ENCODE data around the gene CIDEB.

The CIDEB gene

DNA sequence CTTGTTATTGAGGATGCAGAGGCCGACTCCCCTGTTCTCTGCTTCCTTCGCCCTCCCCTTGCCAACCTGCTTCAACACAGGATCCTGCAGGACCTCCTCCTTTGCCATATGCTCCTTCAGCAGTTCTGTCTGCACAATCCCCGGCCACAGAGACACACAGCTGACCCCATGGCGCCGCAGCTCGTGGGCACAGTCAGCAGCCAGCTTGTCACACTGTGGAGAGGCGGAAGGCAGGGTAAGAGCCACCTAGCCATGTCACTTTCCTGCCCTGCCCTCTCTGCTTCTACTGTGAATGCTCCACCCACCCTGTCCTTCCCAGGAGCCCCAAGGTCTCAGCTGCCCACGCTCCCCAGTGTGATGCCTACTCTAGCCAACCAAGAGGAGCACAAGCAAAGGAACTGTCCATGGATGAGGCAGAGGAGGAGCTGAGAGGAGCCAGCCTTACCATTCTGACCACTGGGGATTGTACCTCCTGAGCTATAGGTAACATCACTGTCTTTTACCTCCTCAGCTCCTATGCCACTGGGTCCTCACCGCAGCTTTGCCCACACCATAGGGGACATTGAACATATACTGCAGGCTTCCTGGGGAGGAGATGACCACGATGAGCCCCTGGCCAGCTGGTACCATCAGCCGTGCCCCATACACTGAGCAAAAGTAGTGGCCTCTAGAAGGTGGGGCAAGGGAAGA lies 15.5 kb downstream of the CIDEB start:
- in situ Hi-C loops (cut with MboI; ENCODE audit: low sequenced_read_pairs) = loop anchor here (5.0 to 10.0 kb wide), 2 partner anchors 45 to 237 kb away; partner anchors contain the start of gene CARMIL3

DNA sequence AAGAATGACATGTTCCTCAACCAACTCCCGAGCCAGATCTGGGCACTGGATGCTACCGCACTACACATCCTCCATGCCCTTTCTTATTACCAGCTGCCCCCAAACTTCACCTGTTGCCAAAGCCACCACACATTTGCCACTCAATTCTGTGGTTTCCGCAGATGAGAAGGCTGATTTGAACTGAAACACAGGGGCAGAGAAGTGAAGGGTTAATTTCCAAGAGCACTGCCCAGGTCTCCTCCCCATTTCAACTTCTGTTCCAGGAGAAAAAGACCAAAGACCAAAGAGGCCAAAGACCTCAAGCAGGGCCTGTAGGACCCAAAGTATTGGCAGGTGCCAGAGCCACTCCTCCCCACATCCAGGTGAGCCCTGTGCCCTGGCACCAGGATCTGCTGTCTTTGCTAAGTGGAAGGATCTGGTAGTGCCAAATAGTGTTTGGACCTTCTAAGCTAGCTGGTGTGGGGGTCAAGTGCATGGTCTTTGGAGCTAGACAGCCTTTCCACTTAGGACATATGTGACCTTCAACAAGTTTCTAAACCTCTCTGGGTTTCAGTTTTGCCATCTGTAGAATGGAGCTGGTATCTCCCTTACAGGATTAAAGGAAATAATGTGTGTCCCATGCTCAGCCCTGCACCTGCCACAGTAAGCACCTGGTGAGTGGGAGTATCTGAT lies 16.2 kb downstream of the CIDEB start:
- in situ Hi-C loops (cut with MboI; ENCODE audit: low sequenced_read_pairs) = loop anchor here (5.0 to 10.0 kb wide), 2 partner anchors 44 to 237 kb away; partner anchors contain the start of gene CARMIL3

DNA sequence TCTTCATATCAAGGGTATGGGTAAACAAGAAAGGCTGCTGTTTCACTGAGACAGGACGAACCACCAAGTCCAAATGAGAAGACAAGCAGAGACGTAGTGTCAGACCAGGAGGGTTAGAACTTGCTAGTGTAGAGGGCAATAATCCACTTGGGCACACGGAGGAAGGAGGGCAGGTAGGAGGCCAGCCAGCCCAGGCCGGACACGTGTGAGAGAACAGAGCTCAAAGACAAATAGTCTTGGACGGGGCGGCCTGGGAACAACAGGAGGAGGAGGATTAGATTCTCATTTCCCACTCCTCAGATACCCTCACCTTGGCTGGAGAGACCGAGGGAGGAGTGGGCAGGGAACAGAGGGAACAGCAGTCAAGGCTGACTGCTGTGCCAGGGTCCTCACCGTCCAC lies 17.0 kb downstream of the CIDEB start:
- in situ Hi-C loops (cut with MboI; ENCODE audit: low sequenced_read_pairs) = loop anchor here (5.0 to 10.0 kb wide), 2 partner anchors 43 to 236 kb away; partner anchors contain the start of gene CARMIL3

DNA sequence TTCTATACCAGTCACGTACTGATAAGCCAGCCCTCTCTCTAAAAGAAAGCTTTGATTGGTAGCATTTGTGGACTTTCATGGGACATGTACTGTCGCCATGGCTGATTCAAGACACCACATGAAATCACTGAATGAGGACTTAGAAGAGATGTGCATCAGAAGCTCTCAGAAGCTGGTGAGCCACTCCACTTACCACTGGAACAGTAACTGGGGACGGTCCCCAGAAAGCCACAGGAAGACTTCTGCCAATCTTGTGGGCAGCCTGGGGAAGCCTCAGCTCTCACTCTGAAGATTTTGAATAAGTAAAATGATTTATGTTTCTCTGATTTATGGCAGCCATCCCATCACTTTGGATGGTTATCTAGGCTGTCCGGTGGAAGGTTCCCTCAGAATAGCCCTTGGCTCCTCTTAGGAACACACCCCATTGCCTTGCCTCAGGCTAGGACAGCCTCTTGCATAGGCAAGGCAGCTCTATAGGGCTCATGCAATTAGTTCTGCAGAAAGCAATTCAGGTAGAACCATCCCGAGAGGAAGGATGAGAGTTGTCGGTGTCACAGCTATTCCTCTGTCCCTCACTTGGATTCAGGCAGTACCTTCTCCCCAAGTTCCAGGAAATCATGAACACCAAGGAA lies 18.0 kb downstream of the CIDEB start:
- in situ Hi-C loops (cut with MboI; ENCODE audit: low sequenced_read_pairs) = loop anchor here (5.0 to 10.0 kb wide), 2 partner anchors 42 to 235 kb away; partner anchors contain the start of gene CARMIL3

DNA sequence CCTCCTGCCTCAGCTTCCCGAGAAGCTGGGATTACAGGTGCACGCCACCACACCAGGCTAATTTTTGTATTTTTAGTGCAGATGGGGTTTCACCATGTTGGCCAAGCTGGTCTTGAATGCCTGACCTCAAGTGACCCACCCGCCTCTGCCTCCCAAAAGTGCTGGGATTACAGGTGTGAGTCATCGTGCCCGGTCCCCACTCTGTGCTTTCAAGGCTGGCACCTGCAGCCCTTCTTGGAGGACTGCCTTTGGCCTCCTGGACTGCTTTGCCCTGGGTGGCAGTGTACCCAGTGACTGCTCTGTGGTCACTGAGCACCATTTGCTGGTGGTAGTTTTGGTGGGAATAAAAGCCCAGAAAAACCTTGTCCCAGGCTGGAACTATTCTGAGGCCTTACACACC lies 20.8 kb downstream of the CIDEB start:
- in situ Hi-C loops (cut with MboI; ENCODE audit: low sequenced_read_pairs) = no loop called here

DNA sequence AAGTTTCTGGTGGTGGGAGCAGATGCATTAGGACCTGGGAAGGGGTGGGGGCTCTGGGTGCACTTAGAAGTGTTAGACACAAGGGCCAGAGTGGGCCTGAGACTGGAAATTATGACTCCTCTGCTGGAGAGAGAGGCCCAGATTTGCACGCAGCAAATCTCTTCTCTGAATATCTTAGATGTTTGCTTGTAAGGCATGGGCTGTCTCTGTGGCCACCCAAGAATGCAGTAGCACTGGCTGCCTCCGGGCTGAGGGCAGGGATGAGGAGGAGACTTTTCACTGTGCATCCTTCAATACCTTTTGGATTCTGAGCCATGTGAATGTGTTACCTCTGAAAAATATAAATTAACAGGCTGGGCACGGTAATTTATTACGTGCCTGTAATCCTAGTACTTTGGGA lies 22.4 kb downstream of the CIDEB start:
- in situ Hi-C loops (cut with MboI; ENCODE audit: low sequenced_read_pairs) = no loop called here

DNA sequence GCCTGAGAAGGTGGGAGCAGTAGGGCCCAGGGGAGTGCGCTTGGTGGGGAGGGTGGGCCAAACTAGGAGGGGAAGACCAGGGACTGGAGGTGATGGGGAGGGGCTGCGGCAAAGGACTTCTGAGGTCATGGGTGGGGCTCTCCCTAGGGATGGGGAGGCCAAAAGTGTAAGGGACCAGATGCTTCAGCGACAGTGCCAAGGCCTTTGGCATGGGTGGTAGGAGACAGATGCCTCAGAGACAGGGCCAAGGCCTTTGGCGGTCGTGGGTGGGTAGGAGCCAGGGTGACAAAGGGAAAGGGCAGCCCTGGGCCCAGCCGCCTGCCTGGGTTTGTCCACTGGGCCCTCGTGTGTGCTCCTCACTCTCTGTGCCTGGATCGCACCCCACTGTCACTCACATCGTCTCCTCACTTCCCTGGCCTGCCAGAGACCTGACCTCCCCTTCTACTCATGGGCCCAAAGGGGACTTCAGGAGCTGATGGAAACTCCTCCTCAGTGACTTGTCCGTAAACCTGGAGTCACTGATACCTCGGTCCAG lies 23.2 kb downstream of the CIDEB start:
- in situ Hi-C loops (cut with MboI; ENCODE audit: low sequenced_read_pairs) = no loop called here

DNA sequence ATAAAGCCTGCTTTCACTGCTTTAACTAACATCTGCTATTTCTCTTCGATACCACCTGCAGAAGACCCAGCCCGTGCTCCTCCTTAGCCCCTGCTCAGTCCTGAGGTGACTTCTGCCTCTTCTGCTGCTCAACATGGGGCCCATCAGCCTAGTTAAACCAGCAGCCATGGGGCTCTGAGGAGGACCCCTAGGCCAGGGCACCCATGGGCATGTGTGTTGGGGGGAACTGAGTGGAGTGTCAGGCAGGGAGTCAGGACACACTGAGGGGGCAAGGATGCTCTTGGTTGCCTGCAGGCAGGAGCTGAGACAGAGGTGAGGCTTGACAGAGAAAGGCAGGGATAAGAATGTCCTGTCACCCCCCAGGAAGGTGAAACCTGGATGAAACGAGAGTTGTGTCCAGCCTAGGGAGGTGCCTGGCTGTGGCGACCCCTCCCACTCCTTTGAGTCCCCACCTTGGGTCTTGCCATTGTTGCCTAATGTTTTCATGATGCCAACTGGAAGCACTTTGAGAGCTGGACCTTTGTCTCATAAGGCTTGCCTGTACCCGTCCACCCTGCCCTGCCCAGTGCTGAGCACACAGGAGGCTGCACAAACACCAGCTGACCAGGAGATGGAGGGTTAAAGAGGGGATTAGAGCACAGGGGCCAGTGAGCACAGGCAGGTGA lies 23.8 kb downstream of the CIDEB start:
- in situ Hi-C loops (cut with MboI; ENCODE audit: low sequenced_read_pairs) = no loop called here

DNA sequence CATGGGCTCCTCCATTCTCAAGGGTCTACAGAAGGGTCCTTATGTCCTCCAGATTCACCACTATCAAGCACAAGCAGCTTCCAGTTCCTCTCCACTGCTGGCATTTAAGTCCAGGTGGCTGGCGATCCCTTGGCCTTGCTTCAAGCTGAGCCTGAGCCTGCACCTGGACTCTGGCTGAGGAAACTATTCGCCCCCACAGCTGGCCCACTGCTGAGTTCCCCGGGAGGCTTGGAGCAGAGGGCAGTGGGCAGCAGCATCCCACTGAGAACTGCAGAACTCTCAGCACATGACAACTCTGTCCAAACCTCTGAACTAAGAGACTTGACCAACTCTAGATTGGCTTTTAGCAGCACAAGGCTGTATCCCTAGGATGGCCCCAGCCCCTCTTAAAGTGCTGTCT lies 25.0 kb downstream of the CIDEB start:
- in situ Hi-C loops (cut with MboI; ENCODE audit: low sequenced_read_pairs) = no loop called here

DNA sequence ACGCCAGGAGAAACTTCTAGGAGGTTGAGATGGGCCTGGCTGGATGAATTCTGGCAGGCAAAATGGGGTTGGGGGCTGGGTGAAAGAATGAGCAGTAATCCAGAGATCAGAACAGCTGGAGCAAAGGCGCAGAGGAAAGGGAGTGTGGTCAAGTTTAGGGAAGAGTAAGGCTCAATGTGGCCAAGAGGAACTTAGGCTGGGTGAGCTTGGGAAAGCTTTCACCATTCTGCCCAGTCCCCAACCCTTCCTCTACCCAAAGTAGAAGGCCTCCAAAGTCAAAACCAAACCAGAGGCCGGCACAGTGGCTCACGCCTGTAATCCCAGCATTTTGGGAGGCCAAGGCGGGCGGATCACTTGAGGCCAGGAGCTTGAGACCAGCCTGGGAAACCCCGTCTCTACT lies 26.1 kb downstream of the CIDEB start:
- in situ Hi-C loops (cut with MboI; ENCODE audit: low sequenced_read_pairs) = no loop called here

DNA sequence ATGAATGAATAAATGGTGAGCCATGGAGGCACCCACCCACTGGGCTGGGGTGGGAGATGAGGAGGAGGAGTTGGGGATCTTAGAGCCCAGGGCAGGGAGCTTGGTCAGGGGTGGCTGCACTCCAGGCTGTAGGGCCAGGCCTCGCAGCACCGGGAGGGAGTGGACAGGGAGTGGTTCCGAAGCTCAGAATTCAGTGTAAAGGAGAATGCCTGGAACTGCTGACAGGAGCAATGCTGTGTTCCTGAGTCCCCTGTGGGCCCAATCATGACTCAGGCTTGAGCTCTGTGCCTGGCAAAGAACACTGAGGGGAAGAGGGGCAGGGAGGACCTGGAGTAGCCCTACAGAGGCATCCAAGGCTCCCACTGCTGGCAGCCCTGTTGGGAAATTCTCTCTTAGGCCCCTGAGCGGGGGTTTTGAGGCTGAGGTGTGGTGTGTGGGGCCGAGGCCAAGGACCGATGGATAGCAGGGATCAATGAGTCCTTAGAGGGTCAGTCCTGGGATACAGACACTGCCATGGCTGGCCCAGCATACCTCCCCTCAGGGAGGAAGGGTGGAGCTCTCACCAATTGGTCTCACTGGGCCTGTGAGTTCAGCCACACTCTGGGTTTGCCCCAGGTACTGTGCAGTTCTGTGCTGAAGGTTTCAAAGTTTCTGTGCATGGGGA lies 26.8 kb downstream of the CIDEB start:
- in situ Hi-C loops (cut with MboI; ENCODE audit: low sequenced_read_pairs) = no loop called here

DNA sequence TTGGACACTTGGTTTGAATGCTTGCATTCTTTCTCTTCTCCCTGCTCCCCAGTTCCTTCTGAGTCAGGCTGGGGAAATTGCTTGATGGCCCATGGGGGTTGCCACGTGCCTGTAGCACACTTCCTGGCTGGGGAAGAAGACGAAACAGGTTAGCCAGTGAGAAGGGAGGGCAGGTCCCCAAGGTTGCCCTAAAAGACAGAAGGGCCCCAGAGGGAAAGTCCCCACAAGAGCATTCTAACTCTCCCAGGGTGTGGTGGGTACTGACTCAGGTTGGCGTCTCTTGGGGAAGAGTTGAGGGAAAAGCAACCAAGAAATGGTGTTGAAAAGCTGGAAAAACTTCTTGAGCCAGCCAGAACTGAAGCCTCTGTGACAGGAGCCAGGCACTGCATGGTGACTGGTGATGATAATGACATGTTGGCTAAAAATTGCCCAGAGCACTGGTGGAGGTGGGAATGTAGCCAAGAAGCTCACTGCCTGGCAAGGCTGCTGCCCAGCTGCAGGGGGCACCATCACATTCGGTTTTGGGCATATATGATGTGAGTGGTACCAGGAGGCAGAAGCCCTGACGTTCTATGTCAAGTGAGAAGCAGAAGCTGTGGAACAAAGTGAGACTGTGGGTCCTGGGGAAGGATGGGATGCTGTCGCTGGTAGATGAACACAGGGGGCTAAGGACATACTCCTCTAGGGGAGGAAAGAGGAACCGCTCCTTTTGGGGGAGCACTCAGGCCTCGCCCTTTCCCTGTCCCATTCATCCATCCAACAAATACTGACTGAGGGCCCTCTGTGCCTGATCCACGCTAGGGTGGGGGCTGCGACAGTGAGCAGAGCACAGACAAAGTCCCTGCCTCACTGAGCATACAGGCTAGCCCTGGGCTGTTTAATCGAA lies 28.2 kb downstream of the CIDEB start:
- in situ Hi-C loops (cut with MboI; ENCODE audit: low sequenced_read_pairs) = no loop called here

DNA sequence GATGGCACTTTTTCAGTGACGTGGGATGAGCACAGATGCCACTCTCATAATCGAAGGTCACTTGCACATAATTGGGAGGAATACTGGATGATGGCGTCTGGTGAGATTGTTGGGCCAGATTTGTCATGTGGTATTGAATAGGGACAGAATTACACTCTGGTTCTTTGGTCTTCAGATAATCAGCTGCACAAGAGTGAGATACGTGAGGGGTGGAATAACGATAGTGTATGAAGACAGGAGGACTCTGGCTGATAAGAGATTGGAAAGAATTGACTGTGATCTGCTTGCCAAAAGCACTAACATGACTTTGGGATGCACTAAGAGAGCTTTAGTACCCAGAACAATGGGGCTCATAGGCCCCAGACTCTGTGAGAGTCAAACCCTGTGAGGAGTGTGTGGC lies 29.4 kb downstream of the CIDEB start:
- in situ Hi-C loops (cut with MboI; ENCODE audit: low sequenced_read_pairs) = no loop called here

DNA sequence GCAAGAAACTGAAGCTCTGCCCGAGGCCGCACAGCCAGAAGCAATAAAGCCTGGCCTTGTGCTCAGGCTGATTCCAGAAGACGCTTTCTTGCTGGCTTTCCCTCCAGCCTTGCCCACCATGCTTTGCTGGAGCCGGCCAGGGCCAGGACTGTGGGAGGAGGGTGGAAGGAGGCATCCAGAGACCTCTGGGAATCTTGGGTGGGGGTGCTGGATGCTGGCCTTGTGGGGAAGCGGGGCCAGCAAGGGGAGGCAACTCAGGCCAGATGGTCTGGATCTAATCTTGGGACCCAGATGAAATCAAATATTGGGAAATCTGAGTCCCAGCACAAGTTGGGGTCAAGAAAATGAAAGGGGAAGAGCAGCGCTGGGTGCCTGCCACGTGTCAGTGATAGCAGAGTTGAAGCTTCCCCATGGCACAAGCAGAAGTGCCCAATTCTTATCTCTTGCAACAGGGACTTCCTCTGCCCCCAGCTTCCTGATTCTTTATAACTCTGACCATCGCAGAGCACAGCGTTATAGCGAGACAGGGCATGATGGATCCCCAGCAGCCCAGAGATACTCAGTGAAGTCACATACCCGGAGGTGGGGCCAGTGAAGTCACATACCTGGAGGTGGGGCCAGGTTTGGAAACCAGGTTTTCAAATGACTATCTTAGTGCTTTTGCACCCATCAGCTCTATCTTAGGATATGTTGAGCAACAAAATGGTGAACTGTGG lies 30.0 kb downstream of the CIDEB start:
- in situ Hi-C loops (cut with MboI; ENCODE audit: low sequenced_read_pairs) = no loop called here

DNA sequence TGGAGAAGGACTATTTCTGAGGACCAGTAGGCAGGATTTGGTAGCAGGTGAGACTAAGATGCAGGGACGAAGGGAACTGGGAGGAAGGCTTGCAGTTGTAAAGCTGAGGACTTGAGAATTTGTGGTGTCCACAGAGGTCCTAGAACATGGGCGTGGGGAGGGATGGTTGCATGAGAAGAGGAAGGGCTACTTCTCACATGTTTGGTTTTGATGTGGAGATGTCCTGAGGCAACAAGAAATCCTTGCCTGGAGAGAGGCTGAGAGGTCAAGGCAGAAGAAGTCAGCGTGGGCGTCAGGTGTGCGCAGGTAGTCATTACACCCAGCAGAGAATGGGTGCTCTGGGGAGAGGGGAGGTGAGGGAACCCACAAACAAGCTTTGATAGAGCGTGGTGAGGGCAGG lies 30.7 kb downstream of the CIDEB start:
- in situ Hi-C loops (cut with MboI; ENCODE audit: low sequenced_read_pairs) = no loop called here

DNA sequence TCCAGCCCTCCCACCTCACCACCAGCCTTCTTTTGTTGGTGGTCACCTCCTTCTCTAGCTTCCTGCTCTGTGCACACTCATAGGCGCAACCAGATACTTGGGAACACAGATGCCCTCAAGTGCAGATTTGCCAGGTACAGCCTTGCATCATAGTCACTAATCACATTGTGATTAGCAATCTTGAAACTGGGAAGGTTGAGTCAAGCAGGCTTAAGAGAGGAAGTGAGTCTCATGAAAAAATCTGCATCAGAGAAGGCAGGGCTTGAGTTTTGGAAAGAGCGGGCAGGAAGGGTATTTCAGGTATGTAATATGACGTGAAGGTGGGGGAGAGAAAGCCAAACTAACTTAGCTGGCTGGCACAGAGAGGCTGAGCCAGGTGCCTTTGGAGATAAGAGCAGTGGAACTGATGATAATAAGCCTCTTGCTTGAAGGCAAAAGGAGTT lies 33.7 kb downstream of the CIDEB start:
- in situ Hi-C loops (cut with MboI; ENCODE audit: low sequenced_read_pairs) = no loop called here

DNA sequence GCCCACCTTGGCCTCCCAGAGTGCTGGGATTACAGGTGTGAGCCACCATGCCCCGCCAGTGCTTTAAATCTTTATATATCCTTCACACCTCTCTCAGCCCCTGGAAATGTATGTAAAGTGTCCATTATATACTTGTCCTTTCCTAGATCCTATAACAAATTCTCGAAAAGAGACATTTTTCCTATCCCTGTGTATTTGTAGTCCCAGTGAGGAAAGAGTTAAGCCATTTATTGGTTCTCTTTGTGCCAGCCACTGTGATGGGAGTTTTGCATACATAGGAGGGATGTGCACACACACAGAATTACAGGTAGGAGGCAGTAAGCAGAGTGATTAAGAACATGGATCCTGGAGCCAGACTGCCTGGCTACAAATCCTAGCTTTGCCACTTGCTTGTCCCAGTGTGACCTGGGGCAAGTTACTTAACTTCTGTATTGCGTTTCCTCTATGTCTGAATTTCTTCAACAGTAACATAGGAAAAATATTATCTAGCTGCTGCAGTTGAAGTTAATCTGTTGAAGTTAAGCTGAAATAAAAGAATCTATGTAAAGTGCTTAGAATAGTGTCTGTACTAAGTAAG lies 34.3 kb downstream of the CIDEB start:
- in situ Hi-C loops (cut with MboI; ENCODE audit: low sequenced_read_pairs) = no loop called here

DNA sequence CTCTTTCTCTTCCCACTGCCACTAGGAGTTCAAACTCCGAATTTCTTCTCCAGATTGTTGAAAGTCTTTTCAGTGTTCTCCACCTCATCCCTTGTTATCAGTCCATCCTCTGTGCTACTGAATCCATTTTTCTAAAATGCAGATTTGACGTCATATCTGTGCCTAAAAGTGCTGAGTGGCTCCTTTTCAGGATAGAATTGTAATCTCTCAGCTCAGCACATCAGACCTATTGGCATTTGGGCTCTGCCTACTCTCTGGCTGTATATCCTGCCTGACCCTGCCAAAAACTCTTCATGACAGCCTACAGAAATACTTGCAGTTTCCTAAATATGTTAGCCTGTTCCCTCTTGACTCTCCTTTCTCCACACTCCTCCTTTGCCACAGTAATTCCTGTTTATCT lies 35.3 kb downstream of the CIDEB start:
- in situ Hi-C loops (cut with MboI; ENCODE audit: low sequenced_read_pairs) = no loop called here

DNA sequence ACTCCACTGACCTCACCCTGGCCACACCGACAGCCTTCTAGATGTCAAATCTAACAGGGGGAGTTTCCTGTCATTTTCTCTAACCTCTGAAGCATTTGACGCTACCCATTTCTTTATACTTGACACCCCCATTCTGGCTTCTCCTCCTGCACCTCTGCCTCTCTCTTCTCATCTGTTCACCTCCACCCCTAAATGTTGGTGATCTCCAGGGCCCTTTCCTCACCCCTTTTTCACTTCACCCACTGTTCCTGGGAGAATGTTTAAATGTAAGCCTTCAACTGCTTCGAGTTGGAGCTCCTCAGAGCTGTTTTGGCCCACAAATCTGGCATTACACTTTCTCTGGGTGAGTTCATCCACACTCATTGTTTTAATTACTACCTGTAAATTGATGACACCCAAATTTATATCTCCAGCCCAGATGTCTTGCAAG lies 35.9 kb downstream of the CIDEB start:
- in situ Hi-C loops (cut with MboI; ENCODE audit: low sequenced_read_pairs) = no loop called here
